ENCODE data around the gene LSM7.

The LSM7 gene

GRCh38 chr19:2296141-2296540 lies 32.2 kb downstream of the LSM7 start:
- Mint-ChIP-seq H3K9me3 (no peaks in the 10 kb centered on the region), H3K27ac (no peak overlapping the region), H3K4me1 (peaks cover 24% of the 10 kb centered on the region), H3K4me3 (no peak overlapping the region), H3K27me3 (no peaks in the 10 kb centered on the region), H3K36me3 (peaks cover 16% of the 10 kb centered on the region)
- DNase-seq (ENCODE audit: low spot score in 2 of 2) (no peak), ATAC-seq (ENCODE audit: low read depth) (no peak)

GRCh38 chr19:2294687-2295335 lies 33.6 kb downstream of the LSM7 start:
- Mint-ChIP-seq H3K9me3 (no peaks in the 10 kb centered on the region), H3K4me3 (no peak overlapping the region), H3K36me3 (peaks cover 16% of the 10 kb centered on the region), H3K27me3 (no peaks in the 10 kb centered on the region), H3K4me1 (peaks cover 19% of the 10 kb centered on the region), H3K27ac (peak overlapping the region; percentile 73)
- DNase-seq (ENCODE audit: low spot score in 2 of 2) (no peak), ATAC-seq (ENCODE audit: low read depth) (no peak)

- ATAC-seq (ENCODE audit: low read depth), result no peak
- peaks cover 16% of the 10 kb centered on the region for H3K36me3 Mint-ChIP-seq
- H3K9me3 Mint-ChIP-seq, result no peaks in the 10 kb centered on the region
- peak overlapping the region; percentile 86 for H3K4me3 Mint-ChIP-seq
- no peaks in the 10 kb centered on the region for H3K27me3 Mint-ChIP-seq
- peak overlapping the region; percentile 78 for H3K27ac Mint-ChIP-seq
- H3K4me1 Mint-ChIP-seq, result peaks cover 33% of the 10 kb centered on the region
- no peak for DNase-seq (ENCODE audit: low spot score in 2 of 2)
Measured at GRCh38 chr19:2291185-2291751, 37.1 kb downstream of the LSM7 start.

GRCh38 chr19:2290441-2291184 lies 37.8 kb downstream of the LSM7 start:
- peaks cover 16% of the 10 kb centered on the region for H3K36me3 Mint-ChIP-seq
- H3K27ac Mint-ChIP-seq, result peak overlapping the region; percentile 78
- H3K9me3 Mint-ChIP-seq, result no peaks in the 10 kb centered on the region
- no peaks in the 10 kb centered on the region for H3K27me3 Mint-ChIP-seq
- DNase-seq (ENCODE audit: low spot score in 2 of 2) (no peak), ATAC-seq (ENCODE audit: low read depth) (peak; percentile 14)
- peak overlapping the region; percentile 86 for H3K4me3 Mint-ChIP-seq
- peaks cover 33% of the 10 kb centered on the region for H3K4me1 Mint-ChIP-seq

GRCh38 chr19:2289714-2290435 lies 38.5 kb downstream of the LSM7 start:
- H3K9me3 Mint-ChIP-seq, result no peaks in the 10 kb centered on the region
- H3K27me3 Mint-ChIP-seq, result no peaks in the 10 kb centered on the region
- peaks cover 31% of the 10 kb centered on the region for H3K4me1 Mint-ChIP-seq
- peak overlapping the region; percentile 96 for H3K4me3 Mint-ChIP-seq
- ATAC-seq (ENCODE audit: low read depth) (peak; percentile 75), DNase-seq (ENCODE audit: low spot score in 2 of 2) (peak; percentile 66 to 73)
- peak overlapping the region; percentile 78 for H3K27ac Mint-ChIP-seq
- H3K36me3 Mint-ChIP-seq, result peaks cover 14% of the 10 kb centered on the region

- Mint-ChIP-seq H3K9me3 (no peaks in the 10 kb centered on the region), H3K27me3 (no peaks in the 10 kb centered on the region), H3K36me3 (peaks cover 11% of the 10 kb centered on the region), H3K27ac (peak overlapping the region; percentile 78), H3K4me1 (peaks cover 25% of the 10 kb centered on the region), H3K4me3 (peak overlapping the region; percentile 96)
- ATAC-seq (ENCODE audit: low read depth) (peak; percentile 31), DNase-seq (ENCODE audit: low spot score in 2 of 2) (peak in 1 of 2 donors; percentile 57)
Measured at GRCh38 chr19:2288818-2289713, 39.3 kb downstream of the LSM7 start.

GRCh38 chr19:2288338-2288817 lies 40.0 kb downstream of the LSM7 start:
- Mint-ChIP-seq H3K9me3 (no peaks in the 10 kb centered on the region), H3K36me3 (peaks cover 8% of the 10 kb centered on the region), H3K4me1 (peaks cover 21% of the 10 kb centered on the region), H3K27ac (peak overlapping the region; percentile 78), H3K27me3 (no peaks in the 10 kb centered on the region), H3K4me3 (peak overlapping the region; percentile 96)
- no peak for ATAC-seq (ENCODE audit: low read depth)
- no peak for DNase-seq (ENCODE audit: low spot score in 2 of 2)

GRCh38 chr19:2287585-2288337 lies 40.6 kb downstream of the LSM7 start:
- Mint-ChIP-seq H3K4me3 (peak overlapping the region; percentile 30), H3K4me1 (peaks cover 21% of the 10 kb centered on the region), H3K9me3 (no peaks in the 10 kb centered on the region), H3K27me3 (no peaks in the 10 kb centered on the region), H3K27ac (peak overlapping the region; percentile 78), H3K36me3 (peaks cover 4% of the 10 kb centered on the region)
- DNase-seq (ENCODE audit: low spot score in 2 of 2) (no peak), ATAC-seq (ENCODE audit: low read depth) (no peak)

- Mint-ChIP-seq H3K36me3 (no peaks in the 10 kb centered on the region), H3K9me3 (no peaks in the 10 kb centered on the region), H3K27ac (peak overlapping the region; percentile 38), H3K27me3 (no peaks in the 10 kb centered on the region), H3K4me3 (no peak overlapping the region), H3K4me1 (peaks cover 25% of the 10 kb centered on the region)
- no peak for ATAC-seq (ENCODE audit: low read depth)
- no peak for DNase-seq (ENCODE audit: low spot score in 2 of 2)
Measured at GRCh38 chr19:2286402-2287140, 41.8 kb downstream of the LSM7 start.

- H3K27ac Mint-ChIP-seq, result no peak overlapping the region
- ATAC-seq (ENCODE audit: low read depth) (no peak), DNase-seq (ENCODE audit: low spot score in 2 of 2) (no peak)
- no peak overlapping the region for H3K4me3 Mint-ChIP-seq
- no peaks in the 10 kb centered on the region for H3K36me3 Mint-ChIP-seq
- no peaks in the 10 kb centered on the region for H3K27me3 Mint-ChIP-seq
- H3K4me1 Mint-ChIP-seq, result peaks cover 20% of the 10 kb centered on the region
- no peaks in the 10 kb centered on the region for H3K9me3 Mint-ChIP-seq
Measured at GRCh38 chr19:2283835-2284507, 44.4 kb downstream of the LSM7 start.

GRCh38 chr19:2282862-2283237 lies 45.5 kb downstream of the LSM7 start:
- H3K4me1 Mint-ChIP-seq, result peaks cover 12% of the 10 kb centered on the region
- ATAC-seq (ENCODE audit: low read depth), result no peak
- H3K27ac Mint-ChIP-seq, result peak overlapping the region; percentile 28

More at GRCh38 chr19:2282862-2283237, 45.5 kb downstream of the LSM7 start:
- no peak for DNase-seq (ENCODE audit: low spot score in 2 of 2)
- peak overlapping the region; percentile 54 for H3K4me3 Mint-ChIP-seq
- H3K9me3 Mint-ChIP-seq, result no peaks in the 10 kb centered on the region
- H3K27me3 Mint-ChIP-seq, result no peaks in the 10 kb centered on the region
- no peaks in the 10 kb centered on the region for H3K36me3 Mint-ChIP-seq

All from memory B cell (primary cell).